GM08714 (cell line): ENCODE results near the gene CD4.

Experiments
- H3K4me3 ChIP-seq: fragments of 200-500 bp; sonication (Bioruptor generic); 2 replicates; pipeline ENCODE4 v1.5.1; 2014; ENCODE audit warnings: mild to moderate bottlenecking, low read length, inconsistent platforms
- ZNF274 ChIP-seq: IDR thresholded peaks from 2 replicates; pipeline ENCODE4 v1.6.1; 2012; ENCODE audit warnings: mild to moderate bottlenecking, low read depth, low read length

Gene CD4

GRCh38 chr12:6780573-6780972 lies 8.8 kb upstream of the CD4 start:
- no peak overlapping the region for H3K4me3 ChIP-seq
- no peak for TF ChIP-seq ZNF274

GRCh38 chr12:6782119-6782518 lies 7.2 kb upstream of the CD4 start:
- TF ChIP-seq ZNF274: no peak
- H3K4me3 ChIP-seq: no peak overlapping the region

- H3K4me3 ChIP-seq: no peak overlapping the region
- no peak for TF ChIP-seq ZNF274
These were observed 6.3 kb upstream of the CD4 start for GRCh38 chr12:6782850-6783566.

- H3K4me3 ChIP-seq: no peak overlapping the region
- no peak for TF ChIP-seq ZNF274
These were observed 5.5 kb upstream of the CD4 start for GRCh38 chr12:6783828-6784227.

DNA sequence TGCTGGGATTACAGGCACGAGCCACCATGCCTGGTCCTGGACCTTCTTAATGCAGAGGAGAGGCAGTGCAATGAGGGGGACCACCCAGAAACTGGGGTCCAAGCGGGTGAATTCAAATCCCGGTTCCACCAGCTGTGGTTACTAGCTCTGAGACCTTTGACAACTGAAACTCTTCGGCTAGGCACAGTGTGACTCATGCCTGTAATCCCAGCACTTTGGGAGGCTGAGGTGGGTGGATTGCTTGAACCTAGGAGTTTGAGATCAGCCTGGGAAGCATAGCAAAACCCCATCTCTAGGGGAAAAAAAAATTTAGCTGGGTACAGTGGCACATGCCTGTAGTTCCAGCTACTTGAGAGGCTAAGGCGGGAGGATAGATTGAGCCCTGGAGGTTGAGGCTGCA lies 5.0 kb upstream of the CD4 start:
- H3K4me3 ChIP-seq: no peak overlapping the region

GRCh38 chr12:6784761-6785160 lies 4.6 kb upstream of the CD4 start:
- H3K4me3 ChIP-seq: no peak overlapping the region
- no peak for TF ChIP-seq ZNF274

More for the DNA sequence above, 5.0 kb upstream of the CD4 start:
- TF ChIP-seq ZNF274: no peak

DNA sequence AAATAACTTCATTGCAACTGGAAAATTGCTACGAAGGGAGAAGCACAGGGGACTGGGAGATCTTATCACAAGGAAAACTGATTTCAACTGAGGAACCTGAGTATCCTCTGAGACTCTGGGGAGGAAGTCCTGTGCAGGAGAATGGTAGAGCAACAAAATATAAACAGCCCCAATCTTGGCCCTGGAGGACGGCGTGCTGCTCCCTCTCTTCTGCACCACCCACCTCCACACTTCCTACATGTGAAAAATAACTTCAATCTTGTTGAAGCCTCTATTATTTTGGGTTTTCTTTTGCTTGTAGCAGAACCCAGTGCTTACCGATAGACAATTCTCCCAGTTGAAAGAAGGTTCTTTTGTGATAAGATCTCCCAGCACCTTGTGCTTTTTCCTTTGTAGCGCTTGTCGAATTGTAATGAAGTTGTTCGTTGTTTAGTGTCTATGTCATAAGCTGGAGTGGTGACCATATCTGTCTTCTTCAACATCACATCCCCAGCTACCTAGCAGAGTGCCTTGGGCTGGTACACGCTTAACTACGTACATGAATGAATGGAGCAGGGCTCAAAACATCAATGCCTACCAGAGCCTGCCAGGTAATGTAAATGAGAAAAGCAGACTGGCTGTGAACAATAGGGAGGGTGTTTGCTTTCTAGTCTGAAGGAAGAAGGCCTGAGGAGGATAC lies 2.8 kb upstream of the CD4 start:
- H3K4me3 ChIP-seq: no peak overlapping the region

DNA sequence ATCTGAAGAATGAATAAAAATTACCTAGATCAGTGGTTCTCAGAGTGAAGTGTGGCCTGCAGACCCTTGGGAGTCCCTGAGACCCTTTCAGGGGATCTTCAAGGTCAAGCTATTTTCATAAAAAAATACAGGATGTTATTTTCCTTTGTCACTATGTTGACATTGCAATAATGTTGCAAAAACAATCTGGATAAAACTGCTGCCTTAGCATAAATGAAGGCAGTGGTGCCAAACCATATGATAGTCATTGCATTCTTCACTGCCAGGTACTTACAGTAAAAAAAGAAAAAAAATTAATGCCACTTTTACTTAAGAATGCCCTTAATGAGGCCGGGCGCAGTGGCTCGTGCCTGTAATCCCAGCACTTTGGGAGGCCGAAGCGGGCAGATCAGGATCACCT lies 2.0 kb upstream of the CD4 start:
- no peak for TF ChIP-seq ZNF274
- H3K4me3 ChIP-seq: no peak overlapping the region

More for the DNA sequence above, 2.8 kb upstream of the CD4 start:
- no peak for TF ChIP-seq ZNF274

DNA sequence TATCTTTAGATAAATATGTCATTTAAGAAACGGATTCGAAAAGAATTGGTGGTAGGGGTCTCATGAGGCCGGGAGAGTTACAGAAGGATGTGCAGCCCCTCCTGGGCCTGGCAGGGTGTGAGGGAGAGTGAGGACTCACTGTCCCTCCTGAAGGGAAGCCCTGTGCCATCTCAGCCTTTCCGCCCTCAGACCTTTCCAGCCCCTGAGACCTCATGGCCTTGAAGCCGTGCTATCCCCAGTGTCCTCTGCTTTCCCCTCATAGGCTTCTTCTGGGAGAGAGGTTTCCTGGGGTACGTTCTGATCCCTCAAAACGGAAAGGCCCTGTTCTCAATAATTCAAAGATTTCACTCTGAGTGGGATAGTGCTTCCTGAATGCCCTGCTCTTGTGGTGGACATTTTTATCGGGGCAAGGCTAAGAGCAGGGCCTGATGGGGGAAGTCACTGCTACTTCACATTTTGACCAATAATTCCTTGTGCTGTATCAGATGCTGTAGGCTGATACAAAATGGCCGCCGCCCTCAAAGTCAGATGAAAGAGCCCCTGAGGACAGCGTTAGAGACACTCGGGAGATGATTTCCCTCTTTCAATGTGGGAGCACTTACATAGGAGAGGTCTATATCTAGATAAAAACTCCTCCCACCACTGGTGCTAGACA lies 1.3 kb downstream of the CD4 start:
- TF ChIP-seq ZNF274: no peak
- no peak overlapping the region for H3K4me3 ChIP-seq

DNA sequence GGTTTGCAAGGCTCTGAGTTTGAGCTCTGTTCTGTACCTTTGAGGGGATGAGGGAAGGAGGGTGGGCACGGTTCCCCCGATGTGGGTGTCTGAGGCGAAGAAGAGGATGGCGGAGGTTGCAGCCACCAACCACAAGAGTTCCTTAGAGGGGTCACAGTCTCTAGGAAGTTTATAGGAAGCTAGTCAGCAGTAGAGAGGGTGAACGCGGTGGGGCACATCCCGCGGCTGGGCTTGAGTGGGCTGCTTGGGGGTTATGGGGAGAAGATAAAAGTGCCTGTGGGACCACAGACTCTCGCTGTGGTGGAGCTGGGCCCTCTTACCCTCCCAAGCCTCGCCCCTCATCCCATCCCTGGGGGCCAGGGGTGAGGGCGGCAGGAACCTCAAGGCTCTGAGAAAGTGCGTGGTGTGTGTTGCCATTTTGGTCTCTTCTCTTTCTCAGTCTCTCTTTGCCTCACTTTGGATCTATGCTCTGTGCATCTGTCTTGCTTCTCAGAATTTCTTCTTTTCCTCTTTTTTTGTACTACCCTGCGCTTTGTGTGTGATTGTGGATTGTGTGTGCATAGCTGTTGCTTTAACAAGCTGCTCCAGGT lies 2.7 kb downstream of the CD4 start:
- no peak overlapping the region for H3K4me3 ChIP-seq
- TF ChIP-seq ZNF274: no peak

GRCh38 chr12:6792522-6793201 lies 3.3 kb downstream of the CD4 start:
- TF ChIP-seq ZNF274: no peak
- H3K4me3 ChIP-seq: no peak overlapping the region

- no peak for TF ChIP-seq ZNF274
These were observed 5.8 kb downstream of the CD4 start for GRCh38 chr12:6795088-6795487.

DNA sequence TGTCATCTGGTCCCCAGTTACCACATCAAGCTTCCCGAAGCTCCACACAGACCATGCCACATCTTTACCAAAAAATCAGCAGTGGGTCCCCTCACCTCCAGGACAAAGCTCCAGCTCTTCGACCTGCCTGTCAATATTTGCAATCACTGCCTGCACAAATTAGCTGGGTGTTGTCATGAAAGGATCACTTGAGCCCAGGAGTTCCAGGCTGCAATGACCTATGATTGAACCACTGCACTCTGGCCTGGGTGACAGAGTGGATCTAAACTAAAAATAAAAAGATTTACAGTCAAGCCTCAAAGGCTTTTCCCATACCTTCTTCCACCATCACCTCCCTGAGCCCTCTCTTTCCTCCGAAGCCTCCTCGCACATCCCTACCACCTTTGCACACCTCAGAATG lies 7.2 kb downstream of the CD4 start:
- H3K4me3 ChIP-seq: no peak overlapping the region
- TF ChIP-seq ZNF274: no peak

More at GRCh38 chr12:6795088-6795487, 5.8 kb downstream of the CD4 start:
- H3K4me3 ChIP-seq: no peak overlapping the region

DNA sequence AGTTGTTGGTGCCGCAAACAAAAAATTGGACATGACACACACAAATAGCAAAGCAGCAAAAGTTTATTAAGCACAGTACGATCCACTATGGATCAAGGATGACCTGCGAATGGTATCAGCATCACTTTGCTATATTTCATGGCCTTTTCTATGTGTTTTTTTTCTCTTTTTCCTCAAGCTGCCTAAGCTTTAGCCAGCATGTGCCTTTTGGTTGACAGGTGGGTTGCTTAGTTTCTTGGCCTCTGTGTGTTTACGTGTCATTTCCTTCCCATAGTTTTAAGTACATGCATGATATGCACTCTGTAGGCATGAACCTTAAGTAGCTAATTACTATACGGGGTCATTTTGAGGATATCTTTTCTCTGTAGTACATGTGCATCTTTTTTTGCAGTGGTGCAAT lies 9.8 kb downstream of the CD4 start:
- H3K4me3 ChIP-seq: no peak overlapping the region
- TF ChIP-seq ZNF274: no peak
